ENCODE results near the gene POMC.
"Not testable (repeated sequence)": the region's sequence is repeated elsewhere in the genome, so short reads cannot be mapped to it uniquely, and the experiment has no call there.

POMC gene

DNA sequence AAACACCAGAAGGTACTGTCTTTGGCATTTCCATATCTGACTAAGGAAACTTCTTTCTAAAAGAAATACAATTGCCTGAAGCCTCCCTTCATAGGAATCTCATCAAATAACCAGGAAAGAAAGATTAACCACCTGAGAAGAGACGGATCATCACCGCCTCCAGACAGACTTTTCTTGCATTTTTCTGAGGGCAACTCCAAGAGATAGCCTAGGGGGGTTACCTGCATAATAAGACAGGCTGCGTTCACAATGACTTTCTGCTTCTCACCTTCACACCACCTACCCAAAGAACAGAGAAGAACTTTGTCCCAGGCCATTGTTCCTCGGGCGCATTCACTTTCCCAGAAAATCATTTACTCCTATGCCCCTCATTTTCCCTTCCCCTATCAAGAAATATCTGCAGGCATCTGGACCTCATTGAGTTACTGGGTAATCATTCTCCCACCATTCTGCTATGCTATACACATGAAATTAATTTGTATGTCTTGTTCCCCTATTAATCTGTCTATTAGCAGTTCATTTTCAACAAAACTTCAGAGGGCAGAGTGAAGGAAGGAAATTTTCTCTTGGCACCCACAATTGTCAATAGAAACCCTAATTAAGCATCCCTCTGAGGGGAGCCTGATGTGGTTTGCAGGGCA is 8.3 kb upstream of the POMC start:
- no peak for DNase-seq

DNA sequence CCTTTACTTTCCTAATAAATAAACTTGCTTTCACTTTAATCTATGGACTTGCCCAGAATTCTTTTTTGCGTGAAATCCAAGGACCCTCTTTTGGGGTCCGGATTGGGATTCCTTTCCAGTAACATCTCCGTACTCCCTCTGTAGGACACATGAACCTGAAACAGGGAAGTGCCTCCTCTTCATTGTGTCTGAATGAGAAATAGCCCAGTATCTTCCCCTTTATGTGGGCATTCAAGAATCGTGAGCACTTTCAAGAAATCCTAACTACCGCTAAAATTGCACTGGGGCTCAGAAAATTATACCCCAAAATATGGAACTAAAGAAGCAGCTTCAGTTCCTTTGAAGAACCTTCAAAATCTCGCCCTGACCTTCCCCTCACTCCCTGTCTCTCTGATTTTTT is 7.8 kb upstream of the POMC start:
- no peak for DNase-seq

DNA sequence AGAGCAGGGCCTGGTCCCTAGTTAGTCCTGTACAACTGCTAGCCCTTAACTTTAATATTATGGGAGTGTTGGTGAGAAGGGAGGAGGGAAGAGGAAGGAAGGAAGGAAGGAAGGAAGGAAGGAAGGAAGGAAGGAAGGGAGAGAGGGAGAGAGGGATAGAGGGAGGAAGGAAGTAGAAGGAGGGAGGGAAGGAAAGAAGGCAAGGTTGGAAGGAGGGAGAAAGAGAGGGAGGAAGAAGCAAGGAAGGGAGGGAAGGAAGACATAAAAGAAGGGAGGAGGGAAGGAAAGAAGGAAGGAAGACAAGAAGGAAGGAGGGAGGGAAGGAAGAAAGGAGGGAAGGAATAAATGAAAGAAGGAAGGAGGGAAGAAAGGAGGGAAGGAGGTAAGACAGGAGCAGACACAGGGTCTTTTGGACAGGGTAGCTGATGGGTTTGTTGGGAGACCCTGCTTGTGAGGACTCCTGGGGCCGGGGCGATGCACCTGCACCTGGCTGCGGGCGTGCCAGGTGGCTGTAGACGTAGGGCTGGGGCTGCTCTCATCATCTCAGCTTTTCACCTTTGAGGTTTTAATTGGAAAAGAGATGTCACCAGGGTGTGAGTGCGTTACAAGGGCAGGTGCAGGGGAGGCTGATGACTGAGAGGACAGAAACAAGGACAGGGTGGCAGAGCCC is 5.9 kb upstream of the POMC start:
- no peak for DNase-seq

DNA sequence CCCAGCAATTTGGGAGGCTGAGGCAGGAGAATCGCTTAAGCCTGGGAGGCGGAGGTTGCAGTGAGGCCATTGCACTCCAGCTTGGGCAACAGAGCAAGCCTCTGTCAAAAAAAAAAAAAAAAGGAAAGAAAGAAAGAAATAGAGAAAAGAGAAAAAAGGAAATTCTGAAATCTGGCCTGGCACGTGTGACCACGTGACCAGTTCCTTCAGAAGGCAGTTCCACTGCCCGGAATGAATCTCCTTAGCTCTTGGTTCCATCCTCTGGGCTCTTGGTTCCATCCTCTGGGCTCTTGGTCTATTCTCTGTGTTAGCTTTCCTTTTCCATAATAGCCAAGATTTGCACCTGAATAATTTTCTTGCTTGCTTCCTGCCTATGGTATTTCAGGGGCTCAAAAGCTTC is 5.3 kb upstream of the POMC start:
- DNase-seq: no peak

DNA sequence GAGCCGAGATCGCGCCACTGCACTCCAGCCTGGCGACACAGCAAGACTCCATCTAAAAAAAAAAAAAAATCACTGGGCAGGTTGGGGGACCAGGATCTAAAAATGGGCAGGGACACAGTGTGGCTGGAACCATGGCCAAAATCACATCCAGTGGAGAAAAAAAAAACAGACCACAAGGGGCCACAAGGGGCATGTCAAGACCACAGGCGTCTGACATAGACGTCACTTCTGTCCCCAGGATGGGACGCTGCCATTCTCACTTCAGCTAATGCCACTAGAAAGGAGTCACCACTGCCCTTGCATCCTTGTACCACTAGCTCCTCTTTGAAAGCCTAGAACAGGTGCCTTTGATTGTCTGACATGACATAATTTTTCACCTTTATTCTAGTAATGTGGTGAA is 2.5 kb upstream of the POMC start:
- DNase-seq: no peak

DNA sequence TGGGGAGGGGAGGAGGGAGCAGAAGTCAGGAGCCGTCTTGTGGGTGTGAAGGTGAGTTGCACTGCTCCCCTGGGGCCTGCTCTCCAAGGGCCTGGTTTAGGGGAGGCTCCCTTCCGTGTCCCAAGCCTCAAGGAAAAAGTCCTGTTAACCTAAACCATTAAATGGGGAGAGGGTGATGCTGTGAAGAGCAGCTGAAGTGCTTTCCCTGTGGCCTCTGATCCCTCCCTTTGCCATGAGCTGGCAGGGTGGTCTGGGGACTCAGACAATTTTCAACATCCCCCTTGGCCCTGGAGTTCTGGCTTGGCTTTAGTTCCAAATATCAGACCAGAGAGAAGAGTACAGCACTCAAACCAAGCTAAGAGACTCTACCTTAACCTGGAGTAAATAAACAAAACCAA is 692 bp upstream of the POMC start:
- DNase-seq: no peak

DNA sequence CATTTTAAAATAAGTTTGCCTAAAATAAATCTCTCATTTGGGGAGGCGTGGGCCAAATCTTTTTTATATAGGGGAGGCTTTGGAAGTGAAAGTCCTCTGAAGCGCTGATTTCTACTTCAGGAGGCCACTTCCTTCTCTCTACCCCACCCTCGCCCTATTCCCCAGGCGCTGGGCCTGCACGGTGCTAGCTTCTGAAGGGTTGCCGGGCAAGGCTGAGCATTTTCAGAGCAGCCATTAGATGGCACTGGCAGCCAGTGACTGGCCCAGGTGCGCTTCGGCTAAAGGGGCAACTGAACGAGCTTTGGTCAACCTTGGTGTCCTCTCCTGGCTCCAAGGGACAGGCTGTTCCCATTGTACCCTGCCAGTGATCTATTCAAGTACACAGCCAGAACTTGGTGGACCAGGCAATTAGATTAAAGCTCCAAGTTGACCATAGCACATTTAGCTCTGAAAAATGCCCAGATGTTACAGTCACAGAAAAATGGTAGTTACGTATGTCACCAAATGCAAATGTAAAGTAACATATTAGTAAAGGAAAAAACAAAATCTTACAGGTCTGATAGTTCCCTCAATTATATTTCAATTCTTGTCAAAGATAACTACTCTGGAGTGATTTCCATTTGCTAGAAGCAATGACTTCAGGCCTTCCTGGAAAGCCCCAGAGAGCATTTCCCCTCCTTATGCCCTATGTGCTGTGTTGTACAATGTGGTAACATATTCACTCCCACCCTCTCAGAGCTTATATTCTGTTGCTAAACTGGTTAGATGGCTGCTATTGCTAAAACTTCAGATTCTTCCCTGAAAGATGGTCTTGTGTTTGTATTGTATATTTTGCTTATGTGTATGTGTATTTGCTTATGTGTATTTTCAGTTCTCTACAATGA is 2.1 kb downstream of the POMC start:
- DNase-seq: no peak

DNA sequence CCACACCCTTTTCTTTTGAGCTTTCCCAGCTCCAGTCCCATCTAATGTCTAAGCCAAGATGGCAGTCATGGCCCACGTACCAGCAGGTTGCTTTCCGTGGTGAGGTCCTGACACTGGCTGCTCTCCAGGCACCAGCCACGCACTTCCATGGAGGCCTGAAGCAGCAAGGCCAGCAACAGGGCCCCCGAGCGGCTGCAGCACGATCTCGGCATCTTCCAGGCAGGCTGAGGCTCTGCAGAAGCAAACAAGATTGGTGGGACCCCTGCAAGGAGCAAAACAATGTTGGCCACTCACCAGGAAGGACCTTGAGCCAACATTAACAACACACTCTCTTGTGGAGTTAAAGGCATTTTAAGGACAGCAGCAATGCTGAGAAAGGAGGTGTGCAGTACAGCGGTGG is 3.8 kb downstream of the POMC start:
- DNase-seq: no peak

DNA sequence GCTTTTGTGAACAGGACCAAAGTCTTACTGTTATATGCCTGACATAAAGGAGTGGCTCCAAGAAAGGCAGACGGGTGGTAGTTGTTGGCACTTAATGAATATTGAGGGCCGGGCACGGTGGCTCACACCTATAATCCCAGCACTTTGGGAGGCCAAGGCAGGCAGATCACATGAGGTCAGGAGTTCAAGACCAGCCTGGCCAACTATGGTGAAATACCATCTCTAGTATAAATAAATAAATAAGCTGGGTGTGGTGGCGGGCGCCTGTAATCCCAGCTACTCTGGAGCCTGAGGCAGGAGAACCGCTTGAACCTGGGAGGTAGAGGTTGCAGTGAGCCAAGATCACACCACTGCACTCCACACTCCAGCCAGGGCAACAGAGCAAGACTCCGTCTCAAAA is 6.3 kb downstream of the POMC start:
- not testable (repeated sequence) for DNase-seq

DNA sequence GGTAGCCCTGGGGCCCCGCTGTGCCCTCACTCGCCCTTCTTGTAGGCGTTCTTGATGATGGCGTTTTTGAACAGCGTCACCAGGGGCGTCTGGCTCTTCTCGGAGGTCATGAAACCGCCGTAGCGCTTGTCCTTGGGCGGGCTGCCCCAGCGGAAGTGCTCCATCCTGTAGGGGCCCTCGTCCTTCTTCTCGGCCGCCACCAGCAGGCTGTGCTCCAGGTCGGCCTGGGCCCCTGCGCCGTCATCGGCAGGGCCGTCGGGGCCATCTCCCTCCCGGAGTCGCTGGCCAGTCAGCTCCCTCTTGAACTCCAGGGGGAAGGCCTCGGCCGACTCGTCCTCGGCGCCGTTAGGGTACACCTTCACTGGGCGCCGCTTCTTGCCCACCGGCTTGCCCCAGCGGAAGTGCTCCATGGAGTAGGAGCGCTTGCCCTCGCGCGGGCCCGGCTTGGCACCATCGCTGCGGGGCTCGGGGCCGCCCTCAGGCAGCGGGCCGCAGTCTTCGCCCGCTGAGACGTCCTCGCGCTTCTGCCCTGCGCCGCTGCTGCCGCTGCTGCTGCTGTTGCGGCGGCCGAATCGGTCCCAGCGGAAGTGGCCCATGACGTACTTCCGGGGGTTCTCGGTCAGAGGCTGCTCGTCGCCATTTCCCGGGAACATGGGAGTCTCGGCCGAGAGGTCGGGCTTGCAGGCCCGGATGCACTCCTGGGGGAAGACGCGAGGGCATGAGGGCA is 7.2 kb downstream of the POMC start:
- no peak for DNase-seq

DNA sequence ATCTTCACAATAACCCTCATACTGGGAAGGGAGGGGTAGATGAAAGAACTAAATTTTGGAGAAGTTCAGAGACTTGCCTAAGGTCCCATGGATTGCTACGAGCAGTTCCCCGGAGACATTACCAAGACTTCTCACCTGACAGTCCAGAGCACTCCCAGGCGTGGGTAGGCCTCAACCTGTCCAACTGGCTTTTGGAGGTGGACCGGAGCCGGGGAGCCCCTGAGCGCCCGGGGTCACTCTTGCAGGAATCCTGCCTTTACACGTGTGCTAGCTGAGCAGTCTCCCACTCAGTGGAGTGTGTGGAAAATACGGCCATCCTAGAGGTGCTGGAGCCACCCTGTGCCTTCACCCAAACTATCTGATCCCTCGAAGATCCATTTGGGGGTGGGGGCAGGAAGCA is 8.0 kb downstream of the POMC start:
- no peak for DNase-seq

DNA sequence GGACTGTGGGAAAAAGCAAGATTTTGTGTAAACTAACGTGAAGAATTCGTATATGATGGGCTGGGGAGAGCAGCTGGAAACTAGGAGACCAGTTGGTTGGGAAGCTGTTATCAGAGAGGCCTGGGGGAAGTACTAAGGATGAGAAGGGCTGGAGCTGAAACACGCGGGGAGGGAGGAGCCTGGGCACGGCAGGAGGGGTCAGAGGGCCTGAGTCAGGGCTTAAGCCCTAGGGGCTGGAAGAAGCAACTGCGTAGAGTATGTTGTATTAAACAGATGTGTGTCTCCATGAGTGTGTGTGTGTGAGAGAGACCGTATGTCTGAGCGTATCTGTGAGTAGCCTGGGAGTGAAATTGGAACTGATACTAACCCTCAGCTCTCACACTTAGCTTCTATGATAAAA is 8.4 kb downstream of the POMC start:
- no peak for DNase-seq

DNA sequence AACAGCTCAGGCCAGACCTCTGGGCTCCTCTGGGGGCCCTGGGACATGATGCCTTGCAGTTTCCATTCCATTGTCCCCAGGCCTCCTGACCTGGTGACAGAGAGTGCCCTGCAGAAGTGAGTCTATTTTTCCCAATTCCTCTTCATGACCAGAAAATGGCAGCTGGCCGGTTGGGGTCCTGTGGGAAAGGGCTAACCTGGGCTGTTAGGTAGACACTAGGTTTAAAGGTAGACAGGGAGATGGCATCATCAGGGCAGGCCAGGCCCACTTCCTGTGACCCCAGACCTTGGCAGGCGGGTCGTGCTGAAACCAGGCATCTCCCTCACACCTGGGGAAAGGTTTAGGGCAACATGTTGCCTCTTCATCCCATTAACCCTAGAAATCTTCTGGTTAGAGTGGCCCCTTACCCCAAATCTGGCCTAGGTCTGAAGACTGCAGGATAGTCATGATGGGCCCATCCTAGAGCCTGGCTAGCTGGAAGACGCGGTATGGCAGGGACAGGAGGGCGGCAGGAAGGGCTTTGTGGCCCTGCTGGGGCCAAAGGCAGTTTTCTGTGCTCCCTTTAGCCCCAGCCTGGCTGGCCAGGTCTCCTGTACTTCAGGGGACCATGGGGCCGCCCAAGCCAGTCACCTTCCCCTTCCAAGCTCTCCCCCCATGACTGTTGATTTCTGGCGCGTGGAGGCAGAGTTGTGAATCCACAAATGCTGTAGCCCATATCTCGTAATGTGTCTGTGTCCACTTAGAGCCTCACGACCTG is 10.1 kb downstream of the POMC start:
- no peak for DNase-seq

DNA sequence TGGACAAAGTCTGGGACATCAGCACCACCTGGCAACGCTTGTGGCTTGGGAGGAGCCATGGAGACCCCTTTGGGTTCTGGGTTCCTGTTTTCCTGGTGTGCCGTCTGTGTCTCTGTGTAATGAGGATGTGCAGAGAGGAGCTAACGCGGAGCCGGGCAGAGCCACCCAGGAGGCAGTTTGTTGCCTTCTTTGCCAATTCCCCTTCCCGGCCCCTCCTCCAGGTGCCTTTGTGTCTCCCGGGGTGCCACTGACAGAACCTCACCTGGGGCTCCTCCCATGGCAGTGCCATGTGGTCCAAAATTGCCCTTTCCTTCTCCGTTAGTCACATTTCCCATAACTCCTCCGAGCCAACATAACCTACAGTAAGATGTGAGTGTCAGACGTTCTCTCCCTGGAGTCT is 13.0 kb downstream of the POMC start:
- DNase-seq: no peak

DNA sequence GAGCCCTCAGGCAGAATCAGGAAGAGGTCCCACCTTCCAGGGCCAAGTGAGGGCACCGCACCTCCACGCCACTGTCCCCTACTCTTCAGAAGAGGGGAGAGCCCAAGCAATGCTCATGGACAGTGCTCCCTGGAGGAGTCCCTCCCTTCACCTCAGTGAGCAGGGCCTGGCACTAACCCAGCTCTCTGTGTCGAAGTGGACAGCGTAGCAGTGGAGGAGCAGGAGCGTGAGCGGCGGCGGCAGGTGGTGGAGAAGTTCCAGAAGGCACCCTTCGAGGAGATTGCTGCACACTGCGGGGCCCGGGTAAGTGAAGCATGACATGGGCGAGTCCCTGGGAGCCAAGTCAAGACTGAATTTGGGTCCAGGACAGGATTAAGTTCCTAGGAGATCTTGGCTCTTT is 16.7 kb downstream of the POMC start:
- DNase-seq: no peak

DNA sequence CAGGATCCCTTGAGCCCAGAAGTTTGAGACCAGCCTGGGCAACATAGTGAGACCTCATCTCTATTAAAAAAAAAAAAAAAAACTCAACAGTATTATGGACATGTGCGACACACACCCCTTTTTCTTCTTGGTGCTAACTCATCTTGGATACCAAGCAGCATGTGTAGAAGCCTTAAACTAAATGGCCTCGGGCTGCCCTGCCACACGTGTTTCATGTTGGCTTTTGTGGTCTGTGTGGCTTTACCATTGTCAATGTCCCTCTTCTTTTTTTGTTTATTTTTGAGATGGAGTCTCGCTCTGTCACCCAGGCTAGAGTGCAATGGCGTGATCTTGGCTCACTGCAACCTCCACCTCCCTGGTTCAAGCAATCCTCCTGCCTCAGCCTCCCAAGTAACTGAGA is 17.4 kb downstream of the POMC start:
- not testable (repeated sequence) for DNase-seq

DNA sequence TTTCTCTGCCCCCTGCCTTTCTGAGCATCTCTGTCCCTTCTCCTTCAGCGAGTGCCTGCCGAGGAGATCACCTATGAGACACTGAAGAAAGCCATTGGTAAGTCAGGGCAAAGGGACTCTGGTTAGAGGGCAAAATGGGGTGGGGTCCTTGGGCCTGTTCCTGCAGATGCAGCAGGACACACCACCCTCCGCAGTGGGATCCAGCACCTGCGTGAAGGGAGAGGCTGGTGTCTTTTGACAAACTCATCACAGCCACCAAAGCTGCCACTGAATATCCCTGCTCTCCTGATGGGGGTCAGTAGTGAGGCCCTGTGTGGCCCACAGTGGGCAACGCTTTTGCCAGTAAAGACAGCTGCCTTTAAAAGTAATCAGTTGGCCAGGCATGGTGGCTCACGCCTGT is 18.7 kb downstream of the POMC start:
- no peak for DNase-seq

DNA sequence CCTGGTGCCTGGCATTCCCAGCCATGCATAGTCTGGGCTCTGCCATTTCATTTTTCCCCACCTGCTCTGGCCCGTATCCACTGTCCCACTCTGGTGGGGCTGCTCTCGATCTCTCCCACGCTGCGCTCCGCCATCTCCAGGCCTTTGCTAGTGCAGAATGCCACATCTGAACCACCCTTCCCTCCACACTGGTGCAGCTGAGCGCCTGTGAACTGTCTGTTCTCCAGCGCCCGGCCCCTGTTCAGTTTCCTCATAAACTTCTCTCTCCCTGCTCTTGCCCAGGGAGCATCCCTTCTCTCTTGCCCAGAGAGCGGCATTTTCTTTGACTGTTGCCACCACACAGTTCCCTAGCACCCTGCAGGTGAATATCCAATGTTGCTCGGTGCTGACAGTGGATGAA is 21.5 kb downstream of the POMC start:
- no peak for DNase-seq

DNA sequence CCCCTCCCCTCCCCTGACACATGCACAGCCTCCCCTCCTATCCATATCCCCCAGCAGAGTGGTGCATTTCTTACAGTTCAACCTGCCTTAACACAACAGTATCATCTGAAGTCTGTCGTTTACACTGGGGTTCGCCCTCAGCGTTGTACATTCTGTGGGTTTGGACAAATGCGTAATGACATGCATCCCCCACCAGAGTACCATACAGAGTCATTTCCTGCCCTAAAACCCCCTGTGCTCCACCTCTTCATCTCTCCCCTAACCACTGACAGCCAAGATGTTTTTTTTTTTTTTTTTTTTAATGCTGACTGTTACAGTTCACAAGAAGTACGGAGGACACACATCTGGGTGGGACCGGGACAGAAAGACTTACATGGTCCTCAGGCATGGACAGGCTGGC is 22.6 kb downstream of the POMC start:
- DNase-seq: no peak

DNA sequence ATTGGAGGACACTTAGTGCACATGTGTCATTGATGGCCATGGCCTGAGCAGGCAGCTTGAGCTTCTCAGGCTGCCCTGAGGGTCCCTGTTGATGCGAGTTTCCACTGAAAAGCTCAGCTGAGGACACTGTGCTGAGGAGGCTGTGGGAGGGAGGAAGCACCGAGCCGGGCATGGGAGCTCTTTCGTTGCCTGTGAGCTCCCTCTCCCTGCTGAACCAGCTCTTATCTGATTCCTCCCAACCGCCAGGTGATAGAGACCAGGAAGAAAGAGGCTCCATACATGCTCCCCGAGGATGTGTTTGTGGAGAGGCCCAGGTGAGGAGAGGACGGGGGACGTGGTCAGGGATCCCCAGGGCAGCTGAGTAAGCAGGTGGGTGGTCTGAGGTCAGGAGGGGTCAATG is 27.3 kb downstream of the POMC start:
- no peak for DNase-seq

DNA sequence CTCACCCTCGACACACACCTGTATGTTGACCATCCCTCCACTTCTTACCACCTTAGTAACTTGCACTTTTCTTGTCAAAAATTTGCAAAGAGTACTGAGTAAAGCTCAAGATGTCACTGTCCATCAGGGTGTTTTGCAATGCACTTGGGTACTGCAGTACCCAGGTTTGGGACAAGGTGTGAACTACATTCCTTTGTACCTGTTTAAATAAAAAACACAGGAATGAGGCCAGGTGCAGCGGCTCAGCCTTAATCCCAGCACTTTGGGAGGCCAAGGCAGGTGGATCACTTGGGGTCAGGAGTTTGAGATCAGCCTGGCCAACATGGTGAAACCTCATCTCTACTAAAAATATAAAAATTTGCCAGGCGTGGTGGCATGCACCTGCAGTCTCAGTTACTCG is 27.8 kb downstream of the POMC start:
- DNase-seq: not testable (repeated sequence)

DNA sequence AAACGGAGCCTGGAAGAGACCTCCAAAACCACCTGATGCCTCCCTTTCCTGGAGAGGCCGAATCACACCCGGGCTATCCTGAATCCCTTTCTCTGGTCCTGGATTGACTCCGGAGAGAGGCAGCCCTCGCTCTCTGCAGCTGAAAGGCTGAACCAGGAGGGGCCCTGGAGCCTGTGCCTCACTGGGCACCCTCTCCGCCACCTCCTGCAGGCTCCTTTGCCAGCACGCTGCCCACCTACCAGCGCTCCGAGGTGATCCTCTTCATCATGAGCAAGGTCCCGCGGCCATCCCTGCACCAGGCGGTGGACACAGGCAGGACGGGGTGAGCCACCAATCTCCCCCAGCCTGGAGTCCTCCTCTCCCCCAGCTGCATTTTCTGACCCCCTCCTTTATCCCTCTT is 35.7 kb downstream of the POMC start:
- no peak for DNase-seq

DNA sequence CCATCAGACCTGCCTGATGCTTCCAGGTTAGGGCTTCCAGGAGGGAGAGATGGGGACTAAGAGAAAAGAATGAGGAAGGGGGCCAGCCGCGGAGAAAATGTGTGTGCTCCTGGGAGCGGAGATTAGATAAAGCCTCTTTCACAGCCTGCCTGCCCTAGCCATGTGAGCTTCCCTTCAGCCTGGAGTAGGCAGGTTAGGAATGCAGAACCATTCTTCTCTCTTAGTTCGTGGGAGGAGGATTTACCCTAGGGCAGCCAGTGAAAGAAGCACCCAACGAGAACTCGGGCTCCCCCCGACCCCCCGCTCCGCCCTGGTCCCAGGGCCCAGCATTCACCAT is 36.1 kb downstream of the POMC start:
- no peak for DNase-seq
